Loucy (cell line): Measurements from ENCODE around the gene PTPRK.

Experiments
- H2AFZ ChIP-seq: fragments of 200-600 bp; sonication (generic); 2 replicates; pipeline ENCODE4 v1.6.0; 2016; ENCODE audit warnings: antibody characterized with exemption, mild to moderate bottlenecking, low read length, moderate library complexity
- H3F3A ChIP-seq: fragments of 200-600 bp; 2 replicates; pipeline ENCODE4 v1.6.0; 2016; ENCODE audit warnings: antibody characterized with exemption, low read depth, mild to moderate bottlenecking
- H3K27me3 ChIP-seq: fragments of 200-600 bp; sonication (generic); 2 replicates; pipeline ENCODE4 v1.6.1; 2014; ENCODE audit warnings: low read length, mild to moderate bottlenecking; ENCODE audit not compliant: insufficient read depth, poor library complexity, severe bottlenecking
- H3K36me3 ChIP-seq: fragments of 200-600 bp; sonication (generic); 2 replicates; pipeline ENCODE4 v1.6.1; 2016; ENCODE audit warnings: low read length; ENCODE audit not compliant: insufficient read depth
- H3K4me1 ChIP-seq: fragments of 200-600 bp; sonication (generic); 2 replicates; pipeline ENCODE4 v1.5.1; 2014; ENCODE audit warnings: low read length, mild to moderate bottlenecking; ENCODE audit not compliant: insufficient read depth, poor library complexity, severe bottlenecking
- H3K4me2 ChIP-seq: fragments of 200-600 bp; sonication (generic); 2 replicates; pipeline ENCODE4 v1.6.0; 2014; ENCODE audit warnings: antibody characterized with exemption, low read length, low read depth, mild to moderate bottlenecking; ENCODE audit not compliant: poor library complexity, severe bottlenecking
- H3K4me3 ChIP-seq: fragments of 200-600 bp; sonication (generic); 2 replicates; pipeline ENCODE4 v1.5.1; 2014; ENCODE audit warnings: low read length, mild to moderate bottlenecking, mixed read lengths; ENCODE audit not compliant: poor library complexity, severe bottlenecking
- H3K79me2 ChIP-seq: fragments of 200-600 bp; sonication (generic); 2 replicates; pipeline ENCODE4 v1.6.1; 2014; ENCODE audit warnings: low read length; ENCODE audit not compliant: insufficient read depth
- H3K9ac ChIP-seq: fragments of 200-600 bp; sonication (generic); 2 replicates; pipeline ENCODE4 v1.6.0; 2014; ENCODE audit warnings: mild to moderate bottlenecking, low read depth, low read length, moderate library complexity; ENCODE audit not compliant: poor library complexity, severe bottlenecking
- H3K9me2 ChIP-seq: fragments of 200-600 bp; sonication (generic); replicated peaks from 2 replicates; pipeline ENCODE4 v1.6.1; 2016; ENCODE audit warnings: low read depth, low read length, mixed read lengths
- H3K9me3 ChIP-seq: fragments of 200-600 bp; sonication (generic); 2 replicates; pipeline ENCODE4 v1.6.1; 2014; ENCODE audit warnings: mild to moderate bottlenecking, antibody characterized with exemption, low read length, low read depth; ENCODE audit not compliant: insufficient read depth
- H4K20me1 ChIP-seq: fragments of 200-600 bp; sonication (generic); 2 replicates; pipeline ENCODE4 v1.6.0; 2014; ENCODE audit warnings: antibody characterized with exemption, low read length, mild to moderate bottlenecking; ENCODE audit not compliant: insufficient read depth, poor library complexity, severe bottlenecking
- EZH2phosphoT487 ChIP-seq: fragments of 200-600 bp; IDR thresholded peaks from 2 replicates; pipeline ENCODE4 v1.6.1; 2018; ENCODE audit warnings: antibody characterized with exemption, mild to moderate bottlenecking, moderate library complexity, borderline replicate concordance
- TF ChIP-seq, protein P1 (sequence below): fragments of 200-600 bp; sonication (generic); conservative IDR thresholded peaks from 2 replicates; pipeline ENCODE4 v1.5.1; 2014; ENCODE audit warnings: mild to moderate bottlenecking, antibody characterized with exemption, low read length

Gene PTPRK

DNA sequence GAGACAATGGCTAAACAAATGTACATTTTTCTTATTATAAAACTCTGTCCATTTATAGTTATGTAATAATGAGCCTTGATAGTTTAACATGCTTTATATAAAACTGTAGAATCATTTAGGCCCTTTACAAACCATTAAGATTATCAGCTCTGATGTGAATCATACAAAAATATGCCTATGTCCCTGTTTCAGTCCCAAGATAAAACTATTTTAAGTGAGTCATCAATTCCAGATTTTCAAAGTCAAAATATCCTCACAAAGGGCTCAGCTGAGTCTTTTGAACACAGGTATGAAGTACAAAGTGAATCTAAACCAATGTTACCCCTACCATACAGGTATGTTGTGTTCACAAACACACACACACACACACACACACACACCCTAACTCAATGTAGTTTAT lies 88.0 kb downstream of the PTPRK start:
- H3K4me1 ChIP-seq: no peaks in the 10 kb centered on the region
- no peak overlapping the region for H3K4me3 ChIP-seq
- H3K27me3 ChIP-seq: no peaks in the 10 kb centered on the region
- H3K36me3 ChIP-seq: no peaks in the 10 kb centered on the region
- no peaks in the 10 kb centered on the region for H3K9me3 ChIP-seq
- no peaks in the 10 kb centered on the region for H3F3A ChIP-seq
- TF ChIP-seq EZH2phosphoT487: no peak
- TF ChIP-seq, protein P1, sequence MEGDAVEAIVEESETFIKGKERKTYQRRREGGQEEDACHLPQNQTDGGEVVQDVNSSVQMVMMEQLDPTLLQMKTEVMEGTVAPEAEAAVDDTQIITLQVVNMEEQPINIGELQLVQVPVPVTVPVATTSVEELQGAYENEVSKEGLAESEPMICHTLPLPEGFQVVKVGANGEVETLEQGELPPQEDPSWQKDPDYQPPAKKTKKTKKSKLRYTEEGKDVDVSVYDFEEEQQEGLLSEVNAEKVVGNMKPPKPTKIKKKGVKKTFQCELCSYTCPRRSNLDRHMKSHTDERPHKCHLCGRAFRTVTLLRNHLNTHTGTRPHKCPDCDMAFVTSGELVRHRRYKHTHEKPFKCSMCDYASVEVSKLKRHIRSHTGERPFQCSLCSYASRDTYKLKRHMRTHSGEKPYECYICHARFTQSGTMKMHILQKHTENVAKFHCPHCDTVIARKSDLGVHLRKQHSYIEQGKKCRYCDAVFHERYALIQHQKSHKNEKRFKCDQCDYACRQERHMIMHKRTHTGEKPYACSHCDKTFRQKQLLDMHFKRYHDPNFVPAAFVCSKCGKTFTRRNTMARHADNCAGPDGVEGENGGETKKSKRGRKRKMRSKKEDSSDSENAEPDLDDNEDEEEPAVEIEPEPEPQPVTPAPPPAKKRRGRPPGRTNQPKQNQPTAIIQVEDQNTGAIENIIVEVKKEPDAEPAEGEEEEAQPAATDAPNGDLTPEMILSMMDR: no peak
- no peaks in the 10 kb centered on the region for H4K20me1 ChIP-seq
- H3K79me2 ChIP-seq: no peaks in the 10 kb centered on the region
- no peak overlapping the region for H3K9ac ChIP-seq
- no peak overlapping the region for H3K4me2 ChIP-seq
- H3K9me2 ChIP-seq: no peaks in the 10 kb centered on the region
- H2AFZ ChIP-seq: no peak overlapping the region

DNA sequence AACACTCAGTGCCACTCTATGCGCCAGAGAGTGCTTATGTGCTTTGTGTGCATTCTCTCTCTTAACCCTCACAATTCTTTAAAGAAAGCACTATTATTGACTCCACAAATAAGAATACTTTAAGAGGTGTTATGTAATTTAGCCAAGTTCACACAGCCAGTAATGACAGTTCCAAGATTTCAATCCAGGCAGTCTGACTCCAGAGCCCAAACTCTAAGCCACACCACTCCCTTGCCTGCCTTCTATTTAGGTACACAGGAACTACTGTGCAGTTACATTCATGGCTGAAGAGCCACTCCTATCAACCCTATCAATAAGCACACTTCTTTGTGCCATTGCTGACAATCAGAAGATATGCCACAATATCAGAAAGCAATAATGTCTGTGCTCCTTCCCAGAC lies 93.3 kb downstream of the PTPRK start:
- no peaks in the 10 kb centered on the region for H3K79me2 ChIP-seq
- H3K9me2 ChIP-seq: no peaks in the 10 kb centered on the region
- H3K4me1 ChIP-seq: no peaks in the 10 kb centered on the region
- H3K4me3 ChIP-seq: no peak overlapping the region
- H4K20me1 ChIP-seq: no peaks in the 10 kb centered on the region
- H3K4me2 ChIP-seq: no peak overlapping the region
- H3K27me3 ChIP-seq: no peaks in the 10 kb centered on the region
- no peaks in the 10 kb centered on the region for H3K9me3 ChIP-seq
- no peak overlapping the region for H2AFZ ChIP-seq
- no peak overlapping the region for H3K9ac ChIP-seq
- H3K36me3 ChIP-seq: no peaks in the 10 kb centered on the region
- TF ChIP-seq, protein P1: no peak
- no peak for TF ChIP-seq EZH2phosphoT487
- no peaks in the 10 kb centered on the region for H3F3A ChIP-seq

DNA sequence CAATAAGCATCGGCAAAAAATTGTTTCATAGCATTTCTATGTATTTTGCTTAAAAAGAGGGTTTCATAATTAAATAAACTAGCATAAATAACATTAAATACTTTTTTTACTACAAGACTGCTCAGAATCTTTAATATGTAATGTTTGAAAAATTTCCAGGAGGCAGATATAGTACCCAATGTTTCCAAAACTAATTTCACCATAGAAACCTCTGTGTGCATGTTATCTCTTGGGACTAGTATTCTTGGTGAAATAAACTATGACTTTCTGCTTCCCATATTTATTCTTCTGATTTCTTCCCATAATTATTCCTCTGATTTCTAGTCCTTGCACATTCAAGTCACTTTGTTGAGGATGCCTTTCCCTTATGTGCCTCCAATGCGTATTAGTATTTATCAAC lies 94.5 kb downstream of the PTPRK start:
- Histone ChIP-seq H3K4me1 (no peaks in the 10 kb centered on the region), H2AFZ (no peak overlapping the region), H4K20me1 (no peaks in the 10 kb centered on the region), H3K9ac (no peak overlapping the region), H3K4me2 (no peak overlapping the region), H3K79me2 (no peaks in the 10 kb centered on the region), H3K4me3 (no peak overlapping the region), H3K36me3 (no peaks in the 10 kb centered on the region), H3F3A (no peaks in the 10 kb centered on the region), H3K9me2 (no peaks in the 10 kb centered on the region), H3K27me3 (no peaks in the 10 kb centered on the region), H3K9me3 (no peaks in the 10 kb centered on the region)
- no peak for TF ChIP-seq EZH2phosphoT487
- TF ChIP-seq, protein P1: no peak
